ENCODE measurements around the gene PERM1.

The PERM1 gene

GRCh38 chr1:954927-955326 lies 27.0 kb downstream of the PERM1 start:
- WGBS, 2 donors (ENCODE audit: extremely low coverage in 2 of 2, insufficient read length in 2 of 2, insufficient replicate concordance in 1 of 2) = no CpG with 5 or more reads among the region's 13 CpGs

GRCh38 chr1:953524-954320 lies 28.2 kb downstream of the PERM1 start:
- no peak overlapping the region for H3K14ac ChIP-seq (ENCODE audit: low read length)
- peaks cover 0 to 2% of the 10 kb centered on the region in 2 donors for H3K9me3 ChIP-seq (replicated peaks in 1 of 2; ENCODE audit: control insufficient read depth in 2 of 2, insufficient read depth in 1 of 2, low read depth in 1 of 2, low read length in 2 of 2)
- no peak overlapping the region for H2BK5ac ChIP-seq (ENCODE audit: low read length)
- H4K8ac ChIP-seq (ENCODE audit: low read depth, low read length) = peak overlapping the region; percentile 65
- H3K79me1 ChIP-seq (ENCODE audit: low read depth, low read length) = peaks cover 8% of the 10 kb centered on the region
- DNase-seq (ENCODE audit: low spot score) = no peak
- H3K23ac ChIP-seq (ENCODE audit: low read depth, low read length, poor library complexity) = no peak overlapping the region
- H3K4me2 ChIP-seq (ENCODE audit: insufficient read depth, low read length, poor library complexity, severe bottlenecking) = peak overlapping the region; percentile 2
- WGBS, 2 donors (ENCODE audit: extremely low coverage in 2 of 2, insufficient read length in 2 of 2, insufficient replicate concordance in 1 of 2) = no CpG with 5 or more reads among the region's 32 CpGs
- H4K91ac ChIP-seq (ENCODE audit: low read depth, low read length, poor library complexity) = no peak overlapping the region
- no peak overlapping the region for H3K18ac ChIP-seq (ENCODE audit: low read length)
- H2BK12ac ChIP-seq (ENCODE audit: low read length) = no peak overlapping the region
- H2AFZ ChIP-seq (ENCODE audit: low read length) = no peak overlapping the region
- no peaks in the 10 kb centered on the region for H3K4me1 ChIP-seq (ENCODE audit: control insufficient read depth in 2 of 2, insufficient read depth in 1 of 2, low read depth in 1 of 2, low read length in 2 of 2)
- no peak overlapping the region for H2BK120ac ChIP-seq (ENCODE audit: low read depth, low read length)
- H3K4me3 ChIP-seq (ENCODE audit: low read length in 2 of 2) = peak overlapping the region in 1 of 2 donors; percentile 11
- no peak overlapping the region for H3K9ac ChIP-seq (ENCODE audit: low read depth, low read length, poor library complexity)
- no peak overlapping the region for H3K27ac ChIP-seq (replicated peaks; ENCODE audit: low read length)
- H2AK5ac ChIP-seq (ENCODE audit: low read depth, low read length) = no peak overlapping the region
- H2BK15ac ChIP-seq (ENCODE audit: low read length) = no peak overlapping the region
- peaks cover 59 to 86% of the 10 kb centered on the region in 2 donors for H3K36me3 ChIP-seq (replicated peaks in 1 of 2; ENCODE audit: control insufficient read depth in 2 of 2, insufficient read depth in 2 of 2, low read length in 2 of 2)
- H3K4ac ChIP-seq (ENCODE audit: low read length) = no peak overlapping the region
- no peaks in the 10 kb centered on the region for H3K27me3 ChIP-seq (ENCODE audit: control insufficient read depth in 3 of 3, insufficient read depth in 3 of 3, low read depth in 1 of 3, low read length in 3 of 3)

More at GRCh38 chr1:954927-955326, 27.0 kb downstream of the PERM1 start:
- Histone ChIP-seq H3K79me1 (ENCODE audit: low read depth, low read length) (peaks cover 10% of the 10 kb centered on the region), H3K36me3 (replicated peaks in 1 of 2; ENCODE audit: control insufficient read depth in 2 of 2, insufficient read depth in 2 of 2, low read length in 2 of 2) (peaks cover 47 to 74% of the 10 kb centered on the region in 2 donors), H3K9me3 (replicated peaks in 1 of 2; ENCODE audit: control insufficient read depth in 2 of 2, insufficient read depth in 1 of 2, low read depth in 1 of 2, low read length in 2 of 2) (peaks cover 0 to 2% of the 10 kb centered on the region in 2 donors), H2BK12ac (ENCODE audit: low read length) (no peak overlapping the region), H3K18ac (ENCODE audit: low read length) (no peak overlapping the region), H3K4ac (ENCODE audit: low read length) (no peak overlapping the region), H3K4me3 (ENCODE audit: low read length in 2 of 2) (no peak overlapping the region), H2BK120ac (ENCODE audit: low read depth, low read length) (no peak overlapping the region), H3K9ac (ENCODE audit: low read depth, low read length, poor library complexity) (no peak overlapping the region), H3K27me3 (ENCODE audit: control insufficient read depth in 3 of 3, insufficient read depth in 3 of 3, low read depth in 1 of 3, low read length in 3 of 3) (peaks cover 0 to 7% (median 4%) of the 10 kb centered on the region in 3 experiments), H3K4me1 (ENCODE audit: control insufficient read depth in 2 of 2, insufficient read depth in 1 of 2, low read depth in 1 of 2, low read length in 2 of 2) (no peaks in the 10 kb centered on the region), H2BK5ac (ENCODE audit: low read length) (no peak overlapping the region), H2AK5ac (ENCODE audit: low read depth, low read length) (no peak overlapping the region), H4K91ac (ENCODE audit: low read depth, low read length, poor library complexity) (no peak overlapping the region), H3K4me2 (ENCODE audit: insufficient read depth, low read length, poor library complexity, severe bottlenecking) (no peak overlapping the region), H2BK15ac (ENCODE audit: low read length) (no peak overlapping the region), H3K27ac (replicated peaks; ENCODE audit: low read length) (no peak overlapping the region), H2AFZ (ENCODE audit: low read length) (no peak overlapping the region), H4K8ac (ENCODE audit: low read depth, low read length) (no peak overlapping the region), H3K14ac (ENCODE audit: low read length) (no peak overlapping the region), H3K23ac (ENCODE audit: low read depth, low read length, poor library complexity) (peak overlapping the region; percentile 55)
- DNase-seq (ENCODE audit: low spot score) = no peak

GRCh38 chr1:952603-953002 lies 29.3 kb downstream of the PERM1 start:
- Histone ChIP-seq H3K23ac (ENCODE audit: low read depth, low read length, poor library complexity) (peak overlapping the region; percentile 65), H3K18ac (ENCODE audit: low read length) (no peak overlapping the region), H2BK5ac (ENCODE audit: low read length) (no peak overlapping the region), H3K9me3 (replicated peaks in 1 of 2; ENCODE audit: control insufficient read depth in 2 of 2, insufficient read depth in 1 of 2, low read depth in 1 of 2, low read length in 2 of 2) (peaks cover 0 to 2% of the 10 kb centered on the region in 2 donors), H3K9ac (ENCODE audit: low read depth, low read length, poor library complexity) (no peak overlapping the region), H3K14ac (ENCODE audit: low read length) (no peak overlapping the region), H2BK12ac (ENCODE audit: low read length) (no peak overlapping the region), H2BK120ac (ENCODE audit: low read depth, low read length) (no peak overlapping the region), H3K27me3 (ENCODE audit: control insufficient read depth in 3 of 3, insufficient read depth in 3 of 3, low read depth in 1 of 3, low read length in 3 of 3) (no peaks in the 10 kb centered on the region), H3K4me1 (ENCODE audit: control insufficient read depth in 2 of 2, insufficient read depth in 1 of 2, low read depth in 1 of 2, low read length in 2 of 2) (no peaks in the 10 kb centered on the region), H2AFZ (ENCODE audit: low read length) (no peak overlapping the region), H3K4me2 (ENCODE audit: insufficient read depth, low read length, poor library complexity, severe bottlenecking) (no peak overlapping the region), H2BK15ac (ENCODE audit: low read length) (no peak overlapping the region), H3K4me3 (ENCODE audit: low read length in 2 of 2) (no peak overlapping the region), H3K27ac (replicated peaks; ENCODE audit: low read length) (no peak overlapping the region), H3K36me3 (replicated peaks in 1 of 2; ENCODE audit: control insufficient read depth in 2 of 2, insufficient read depth in 2 of 2, low read length in 2 of 2) (peaks cover 64 to 97% of the 10 kb centered on the region in 2 donors), H4K8ac (ENCODE audit: low read depth, low read length) (no peak overlapping the region), H4K91ac (ENCODE audit: low read depth, low read length, poor library complexity) (no peak overlapping the region), H2AK5ac (ENCODE audit: low read depth, low read length) (no peak overlapping the region), H3K4ac (ENCODE audit: low read length) (no peak overlapping the region), H3K79me1 (ENCODE audit: low read depth, low read length) (peaks cover 3% of the 10 kb centered on the region)
- no CpG with 5 or more reads among the region's 7 CpGs for WGBS, 2 donors (ENCODE audit: extremely low coverage in 2 of 2, insufficient read length in 2 of 2, insufficient replicate concordance in 1 of 2)
- no peak for DNase-seq (ENCODE audit: low spot score)

- Histone ChIP-seq H3K9ac (ENCODE audit: low read depth, low read length, poor library complexity) (no peak overlapping the region), H2AK5ac (ENCODE audit: low read depth, low read length) (no peak overlapping the region), H3K14ac (ENCODE audit: low read length) (no peak overlapping the region), H3K4me1 (ENCODE audit: control insufficient read depth in 2 of 2, insufficient read depth in 1 of 2, low read depth in 1 of 2, low read length in 2 of 2) (no peaks in the 10 kb centered on the region), H3K27me3 (ENCODE audit: control insufficient read depth in 3 of 3, insufficient read depth in 3 of 3, low read depth in 1 of 3, low read length in 3 of 3) (no peaks in the 10 kb centered on the region), H4K8ac (ENCODE audit: low read depth, low read length) (no peak overlapping the region), H3K27ac (replicated peaks; ENCODE audit: low read length) (no peak overlapping the region), H3K4me2 (ENCODE audit: insufficient read depth, low read length, poor library complexity, severe bottlenecking) (no peak overlapping the region), H3K79me1 (ENCODE audit: low read depth, low read length) (peaks cover 3% of the 10 kb centered on the region), H3K18ac (ENCODE audit: low read length) (no peak overlapping the region), H2BK120ac (ENCODE audit: low read depth, low read length) (no peak overlapping the region), H3K4ac (ENCODE audit: low read length) (no peak overlapping the region), H4K91ac (ENCODE audit: low read depth, low read length, poor library complexity) (no peak overlapping the region), H2AFZ (ENCODE audit: low read length) (no peak overlapping the region), H3K23ac (ENCODE audit: low read depth, low read length, poor library complexity) (no peak overlapping the region), H3K36me3 (replicated peaks in 1 of 2; ENCODE audit: control insufficient read depth in 2 of 2, insufficient read depth in 2 of 2, low read length in 2 of 2) (peaks cover 65 to 99% of the 10 kb centered on the region in 2 donors), H3K9me3 (replicated peaks in 1 of 2; ENCODE audit: control insufficient read depth in 2 of 2, insufficient read depth in 1 of 2, low read depth in 1 of 2, low read length in 2 of 2) (peaks cover 0 to 2% of the 10 kb centered on the region in 2 donors), H2BK5ac (ENCODE audit: low read length) (no peak overlapping the region), H2BK12ac (ENCODE audit: low read length) (no peak overlapping the region), H3K4me3 (ENCODE audit: low read length in 2 of 2) (no peak overlapping the region), H2BK15ac (ENCODE audit: low read length) (no peak overlapping the region)
- WGBS, 2 donors (ENCODE audit: extremely low coverage in 2 of 2, insufficient read length in 2 of 2, insufficient replicate concordance in 1 of 2) = no CpG with 5 or more reads among the region's 15 CpGs
- no peak for DNase-seq (ENCODE audit: low spot score)
Observed at GRCh38 chr1:952201-952600, 29.7 kb downstream of the PERM1 start.
